Measurements from ENCODE around the gene KRTAP9-3.
"Not testable (repeated sequence)": the region's sequence is repeated elsewhere in the genome, so short reads cannot be mapped to it uniquely, and the experiment has no call there.

Gene KRTAP9-3, protein sequence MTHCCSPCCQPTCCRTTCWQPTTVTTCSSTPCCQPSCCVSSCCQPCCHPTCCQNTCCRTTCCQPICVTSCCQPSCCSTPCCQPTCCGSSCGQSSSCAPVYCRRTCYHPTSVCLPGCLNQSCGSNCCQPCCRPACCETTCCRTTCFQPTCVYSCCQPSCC

DNA sequence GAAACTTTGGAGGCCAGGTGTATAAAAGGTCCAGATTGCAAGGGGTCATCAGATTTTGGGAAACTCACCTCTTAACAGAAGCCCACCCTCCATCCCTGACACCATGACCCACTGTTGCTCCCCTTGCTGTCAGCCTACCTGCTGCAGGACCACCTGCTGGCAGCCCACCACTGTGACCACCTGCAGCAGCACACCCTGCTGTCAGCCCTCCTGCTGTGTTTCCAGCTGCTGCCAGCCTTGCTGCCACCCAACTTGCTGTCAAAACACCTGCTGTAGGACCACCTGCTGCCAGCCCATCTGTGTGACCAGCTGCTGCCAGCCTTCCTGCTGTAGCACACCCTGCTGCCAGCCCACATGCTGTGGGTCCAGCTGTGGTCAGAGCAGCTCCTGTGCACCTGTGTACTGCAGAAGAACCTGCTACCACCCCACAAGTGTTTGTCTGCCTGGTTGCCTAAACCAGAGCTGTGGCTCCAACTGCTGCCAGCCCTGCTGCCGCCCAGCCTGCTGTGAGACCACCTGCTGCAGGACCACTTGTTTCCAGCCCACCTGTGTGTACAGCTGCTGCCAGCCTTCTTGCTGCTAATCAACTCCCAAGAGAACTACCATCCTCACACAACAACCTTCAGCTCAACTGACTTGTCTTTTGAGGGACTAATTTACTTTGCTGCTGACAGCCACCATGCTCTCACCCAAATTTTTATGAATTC is at the start of gene KRTAP9-3:
Gene KRTAP9-3 (plus strand): TSS at position 51 of the 707 bp plus-strand sequence. CDS start 53 bp downstream, at position 104.
- not testable (repeated sequence) for DNase-seq

DNA sequence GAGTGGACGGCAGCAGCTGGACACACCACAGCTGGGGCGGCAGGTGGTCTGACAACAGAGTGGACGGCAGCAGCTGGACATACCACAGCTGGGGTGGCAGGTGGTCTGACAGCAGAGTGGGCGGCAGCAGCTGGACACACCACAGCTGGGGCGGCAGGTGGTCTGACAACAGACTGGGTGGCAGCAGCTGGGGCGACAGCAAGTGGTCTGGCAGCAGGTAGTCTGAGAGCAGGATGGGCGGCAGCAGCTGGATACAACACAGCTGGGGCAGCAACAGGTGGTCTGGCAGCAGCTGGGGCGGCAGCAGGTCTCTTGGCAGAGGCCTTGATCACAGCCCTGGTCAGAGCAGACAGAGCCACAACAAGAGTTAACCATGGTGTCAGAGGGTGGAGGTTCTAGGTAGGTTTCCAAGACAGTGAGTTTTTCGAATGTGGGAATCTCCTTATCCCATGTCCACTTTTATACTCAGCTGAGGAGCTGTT is 47.7 kb upstream of the KRTAP9-3 start, which contains the start of gene KRTAP4-1:
Gene KRTAP4-1 (minus strand): TSS at position 432 of the 482 bp plus-strand sequence. CDS start 57 bp downstream, at position 375.
- no peak for DNase-seq

DNA sequence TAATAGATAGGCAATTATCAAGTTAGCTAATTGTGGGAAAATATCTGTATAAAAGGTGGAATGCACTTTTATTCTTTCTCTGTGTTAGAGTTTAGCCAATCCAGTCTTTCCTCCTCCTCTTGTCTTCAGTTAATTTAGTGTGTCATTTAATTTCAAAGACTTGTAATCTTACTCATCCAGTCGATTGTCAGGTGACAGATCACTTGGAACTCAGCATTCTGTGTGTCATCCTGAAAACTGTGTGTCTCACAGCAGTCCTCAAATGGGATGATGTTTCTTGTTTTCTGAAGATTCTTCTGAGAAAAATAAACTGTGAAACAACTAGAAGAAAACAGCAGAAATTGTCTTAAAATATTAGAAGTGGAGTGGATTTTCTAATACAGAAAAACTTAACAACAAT is 47.2 kb upstream of the KRTAP9-3 start:
- DNase-seq = no peak

DNA sequence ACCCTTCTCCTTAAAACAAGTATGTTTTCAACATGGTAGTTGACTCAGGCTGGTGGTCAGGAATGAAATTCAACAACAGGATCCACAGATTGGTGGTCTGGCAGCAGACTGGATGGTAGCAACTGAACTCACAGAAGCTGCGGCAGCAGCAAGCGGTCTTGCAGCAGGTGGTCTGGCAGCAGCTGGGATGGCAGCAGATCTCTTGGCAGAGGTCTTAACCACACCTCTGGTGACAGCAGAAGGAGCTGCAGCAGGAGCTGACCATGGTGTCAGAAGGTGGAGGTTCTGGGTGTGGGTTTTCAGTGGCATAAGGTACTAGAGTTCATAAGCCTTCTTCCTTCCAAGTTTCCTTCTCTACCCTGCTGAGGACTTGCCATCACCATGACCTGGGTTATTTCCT is 45.4 kb upstream of the KRTAP9-3 start:
- DNase-seq = no peak

DNA sequence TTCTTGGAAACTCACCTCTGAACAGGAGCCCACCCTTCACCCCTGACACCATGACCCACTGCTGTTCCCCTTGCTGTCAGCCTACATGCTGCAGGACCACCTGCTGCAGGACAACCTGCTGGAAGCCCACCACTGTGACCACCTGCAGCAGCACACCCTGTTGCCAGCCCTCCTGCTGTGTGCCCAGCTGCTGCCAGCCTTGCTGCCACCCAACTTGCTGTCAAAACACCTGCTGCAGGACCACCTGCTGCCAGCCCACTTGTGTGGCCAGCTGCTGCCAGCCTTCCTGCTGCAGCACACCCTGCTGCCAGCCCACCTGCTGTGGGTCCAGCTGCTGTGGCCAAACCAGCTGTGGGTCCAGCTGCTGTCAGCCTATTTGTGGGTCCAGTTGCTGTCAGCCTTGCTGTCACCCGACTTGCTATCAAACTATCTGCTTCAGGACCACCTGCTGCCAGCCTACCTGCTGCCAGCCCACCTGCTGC is 42.4 kb upstream of the KRTAP9-3 start, which contains the start of gene KRTAP9-1:
Gene KRTAP9-1 (plus strand): TSS at position 51 of the 482 bp plus-strand sequence. CDS start 0 bp downstream, at position 51.
- DNase-seq = not testable (repeated sequence)

DNA sequence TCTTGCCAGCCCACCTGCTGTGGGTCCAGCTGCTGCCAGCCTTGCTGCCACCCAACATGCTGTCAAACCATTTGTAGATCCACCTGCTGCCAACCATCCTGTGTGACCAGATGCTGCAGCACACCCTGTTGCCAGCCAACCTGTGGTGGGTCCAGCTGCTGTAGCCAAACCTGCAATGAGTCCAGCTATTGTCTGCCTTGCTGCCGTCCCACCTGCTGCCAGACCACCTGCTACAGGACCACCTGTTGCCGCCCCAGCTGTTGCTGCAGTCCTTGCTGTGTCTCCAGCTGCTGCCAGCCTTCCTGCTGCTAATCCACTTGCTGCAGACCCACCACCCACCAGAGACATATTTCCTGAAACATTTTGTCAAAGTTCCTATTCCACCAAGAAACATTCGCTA is 41.9 kb upstream of the KRTAP9-3 start:
- DNase-seq = no peak

DNA sequence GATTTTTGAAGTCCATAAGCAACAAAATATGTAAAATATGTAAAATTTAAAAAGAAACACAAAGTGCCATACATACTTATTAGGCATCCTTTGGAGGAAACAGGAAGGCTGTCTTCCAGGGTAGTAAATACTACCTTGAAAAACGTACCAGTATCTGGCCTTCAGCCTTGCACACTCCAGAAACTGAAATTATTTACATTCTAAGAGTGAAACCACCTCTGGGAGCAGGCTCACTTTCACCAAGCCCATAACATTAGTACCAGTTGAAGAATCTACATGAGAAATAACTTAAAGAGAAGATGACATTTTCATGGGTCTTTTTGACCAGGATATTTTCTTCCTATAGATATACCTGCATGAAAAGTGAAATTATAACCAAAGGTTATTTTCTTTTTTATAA is 36.2 kb upstream of the KRTAP9-3 start:
- DNase-seq = no peak

DNA sequence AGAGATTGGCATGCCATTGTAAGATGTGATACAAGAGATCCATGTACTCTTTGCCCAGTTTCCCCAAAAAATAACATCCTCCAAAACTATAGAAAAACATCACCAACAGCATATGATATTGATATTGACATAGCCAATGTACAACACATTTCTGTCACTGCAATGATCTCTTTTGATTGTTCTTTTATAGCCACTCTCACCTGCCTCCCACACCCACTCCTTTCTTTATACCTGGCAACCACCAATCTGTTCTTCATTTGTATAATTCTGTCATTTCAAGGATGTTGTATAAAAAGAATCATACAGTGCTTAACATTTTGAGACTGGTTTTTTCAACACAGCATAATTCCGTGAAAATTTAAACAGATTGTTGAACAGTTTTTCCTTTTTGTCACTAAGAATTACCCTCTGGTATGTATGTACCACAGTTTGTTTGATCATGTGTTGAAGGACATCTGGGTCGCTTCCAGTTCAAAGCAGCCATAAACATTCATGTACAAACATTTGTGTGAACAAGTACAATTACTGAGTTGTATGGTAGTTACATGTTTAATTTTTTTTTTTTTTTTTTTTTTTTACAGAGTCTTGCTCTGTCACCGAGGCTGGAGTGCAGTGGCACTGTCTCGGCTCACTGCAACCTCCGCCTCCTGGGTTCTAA is 32.7 kb upstream of the KRTAP9-3 start:
- DNase-seq = no peak

DNA sequence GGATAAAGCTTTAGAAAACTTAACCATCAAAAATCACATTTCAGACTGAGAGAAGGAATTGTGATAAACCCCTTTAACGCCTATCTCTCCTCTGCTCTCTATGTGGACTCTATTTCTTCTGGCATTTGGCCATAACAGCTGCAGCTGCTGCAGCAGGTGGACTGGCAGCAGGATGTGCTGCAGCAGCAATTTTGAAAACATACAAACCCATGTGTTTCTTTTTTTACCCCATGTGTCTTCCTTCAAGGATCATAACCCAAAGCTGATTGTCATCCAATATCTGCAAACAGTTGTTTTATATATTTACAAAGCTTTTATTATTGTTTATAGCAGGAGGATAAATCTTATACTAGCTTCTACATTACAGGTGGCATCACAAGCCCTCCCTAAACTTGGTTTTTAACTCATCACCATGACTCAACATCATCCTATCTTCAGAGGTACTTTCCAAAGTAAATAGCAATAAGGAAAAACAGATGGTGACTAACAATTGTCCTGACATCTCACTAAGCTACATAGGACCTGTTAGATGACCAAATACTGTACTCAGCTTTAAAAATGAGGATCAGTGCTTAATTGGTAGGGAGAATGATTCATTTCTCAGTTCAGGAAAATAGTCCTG is 20.3 kb upstream of the KRTAP9-3 start:
- no peak for DNase-seq

DNA sequence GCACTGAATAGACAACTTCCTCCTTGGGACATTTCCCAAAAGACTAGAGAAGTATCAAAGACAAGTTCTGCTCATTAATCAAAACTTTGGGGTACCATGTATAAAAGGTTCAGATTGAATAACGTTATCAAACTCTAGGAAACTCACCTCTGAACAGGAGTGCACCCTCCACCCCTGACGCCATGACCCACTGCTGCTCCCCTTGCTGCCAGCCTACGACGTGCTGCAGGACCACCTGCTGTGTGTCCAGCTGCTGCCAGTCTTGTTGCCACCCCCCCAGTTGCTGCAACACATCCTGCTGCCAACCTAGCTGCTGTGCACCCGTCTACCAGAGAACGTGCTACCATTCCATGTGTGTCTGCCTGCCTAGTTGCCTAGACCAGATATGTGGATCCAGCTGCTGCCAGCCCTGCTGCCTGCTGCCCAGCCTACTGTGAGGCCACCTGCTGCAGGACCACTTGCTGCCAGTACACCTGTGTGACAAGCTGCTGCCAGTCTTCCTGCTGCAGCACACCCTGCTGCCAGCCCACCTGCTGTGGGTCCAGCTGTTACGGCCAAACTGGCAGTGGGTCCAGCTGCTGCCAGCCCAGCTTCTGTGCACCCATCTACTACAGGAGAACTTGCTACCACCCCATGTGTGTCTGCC is 19.6 kb upstream of the KRTAP9-3 start:
- DNase-seq = no peak

DNA sequence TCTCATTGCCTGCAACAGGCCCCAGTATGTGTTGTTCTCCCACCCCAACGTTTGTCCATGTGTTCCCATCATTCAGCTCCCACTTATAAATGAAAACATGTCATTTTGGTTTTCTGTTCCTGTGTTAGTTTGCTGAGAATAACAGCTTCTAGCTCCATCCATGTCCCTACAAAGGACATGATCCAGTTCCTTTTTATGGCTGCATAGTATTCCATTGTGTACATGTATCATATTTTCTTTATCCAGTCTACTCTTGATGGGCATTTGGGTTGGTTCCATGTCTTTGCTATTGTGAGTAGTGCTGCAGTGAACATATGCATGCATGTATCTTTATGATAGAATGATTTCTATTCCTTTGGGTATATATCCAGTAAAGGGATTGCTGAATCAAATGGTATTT is 16.6 kb upstream of the KRTAP9-3 start:
- DNase-seq = no peak

DNA sequence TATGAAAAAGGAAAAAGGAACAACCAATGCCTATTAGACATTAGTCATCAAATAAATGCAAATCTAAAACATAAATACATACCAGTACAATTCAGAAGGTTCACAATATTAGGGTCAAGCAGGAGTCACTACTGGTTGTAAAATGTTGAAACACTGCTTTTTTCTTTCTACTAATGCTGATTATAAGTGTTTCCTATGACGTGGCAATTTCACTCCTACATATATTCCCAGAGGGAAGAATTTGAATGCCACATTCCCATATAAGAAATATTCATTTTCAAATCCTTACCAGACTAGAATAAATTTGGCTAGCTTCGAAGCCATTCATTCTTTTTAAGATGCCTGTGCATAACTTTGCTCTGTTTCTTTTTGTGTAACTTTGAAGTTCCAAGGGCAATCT is 8.4 kb upstream of the KRTAP9-3 start:
- DNase-seq = no peak

DNA sequence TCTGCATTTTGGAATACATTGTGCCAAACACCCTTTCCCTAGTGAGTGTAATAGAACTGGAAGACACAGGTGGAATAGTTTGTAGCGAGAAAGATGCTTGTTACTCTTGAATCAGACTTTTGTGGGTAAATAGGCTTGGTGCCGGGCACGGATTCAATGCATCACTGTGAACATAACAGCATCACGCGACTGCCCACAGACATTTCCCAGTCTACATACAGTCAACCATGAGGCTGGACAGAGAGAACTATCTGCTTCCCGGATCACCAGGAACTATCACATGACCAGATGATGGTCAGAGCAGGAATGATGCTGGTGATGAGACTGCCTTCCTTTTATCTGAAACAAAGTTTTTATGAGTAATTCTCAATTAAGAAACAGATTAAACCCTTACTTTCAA is 6.2 kb upstream of the KRTAP9-3 start:
- no peak for DNase-seq

DNA sequence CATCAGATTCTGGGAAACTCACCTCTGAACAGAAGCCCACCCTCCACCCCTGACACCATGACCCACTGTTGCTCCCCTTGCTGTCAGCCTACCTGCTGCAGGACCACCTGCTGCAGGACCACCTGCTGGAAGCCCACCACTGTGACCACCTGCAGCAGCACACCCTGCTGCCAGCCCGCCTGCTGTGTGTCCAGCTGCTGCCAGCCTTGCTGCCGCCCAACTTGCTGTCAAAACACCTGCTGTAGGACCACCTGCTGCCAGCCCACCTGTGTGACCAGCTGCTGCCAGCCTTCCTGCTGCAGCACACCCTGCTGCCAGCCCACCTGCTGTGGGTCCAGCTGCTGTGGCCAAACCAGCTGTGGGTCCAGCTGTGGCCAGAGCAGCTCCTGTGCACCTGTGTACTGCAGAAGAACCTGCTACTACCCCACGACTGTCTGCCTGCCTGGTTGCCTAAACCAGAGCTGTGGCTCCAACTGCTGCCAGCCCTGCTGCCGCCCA is 5.6 kb upstream of the KRTAP9-3 start, which contains the start of gene KRTAP9-2:
Gene KRTAP9-2 (plus strand): TSS at position 51 of the 498 bp plus-strand sequence. CDS start 7 bp downstream, at position 58.
- not testable (repeated sequence) for DNase-seq

DNA sequence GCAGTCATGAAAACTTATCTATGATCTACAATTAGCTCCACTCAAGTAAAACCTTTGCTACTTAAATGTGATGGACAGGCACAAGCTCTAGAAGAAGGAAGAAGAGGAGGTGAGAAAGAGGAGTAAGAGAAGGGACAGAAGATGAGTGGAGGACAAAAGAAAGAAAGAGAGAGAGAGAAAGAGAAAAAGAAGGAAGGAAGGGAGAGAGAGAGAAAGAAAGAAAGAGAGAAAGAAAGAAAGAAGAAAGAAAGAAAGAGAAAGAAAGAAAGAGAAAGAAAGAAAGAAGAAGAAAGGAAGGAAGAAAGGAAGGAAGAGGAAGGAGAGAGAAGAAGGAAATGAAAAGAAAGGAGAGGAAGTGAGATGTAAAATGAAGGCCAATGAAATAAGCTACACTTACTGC is 2.2 kb upstream of the KRTAP9-3 start:
- DNase-seq = no peak

DNA sequence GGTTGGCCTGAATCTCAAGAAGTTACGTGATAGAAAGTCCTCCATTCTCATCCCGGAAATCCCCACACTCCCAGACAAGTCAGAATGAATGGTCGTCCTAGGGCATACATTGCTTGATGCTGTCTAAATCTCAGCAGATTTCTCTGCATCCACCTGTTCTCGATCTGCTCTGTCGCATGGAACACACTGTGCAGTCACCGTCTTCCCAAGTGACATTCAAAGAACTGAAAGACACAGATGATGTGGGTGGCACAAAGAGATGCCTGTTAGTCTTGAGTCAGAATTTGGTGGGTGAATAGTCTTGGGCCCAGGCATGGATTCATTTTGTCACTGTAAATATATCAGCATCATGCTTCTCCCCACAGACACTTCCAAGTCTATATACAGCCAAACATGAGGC is 518 bp upstream of the KRTAP9-3 start:
- DNase-seq = no peak

DNA sequence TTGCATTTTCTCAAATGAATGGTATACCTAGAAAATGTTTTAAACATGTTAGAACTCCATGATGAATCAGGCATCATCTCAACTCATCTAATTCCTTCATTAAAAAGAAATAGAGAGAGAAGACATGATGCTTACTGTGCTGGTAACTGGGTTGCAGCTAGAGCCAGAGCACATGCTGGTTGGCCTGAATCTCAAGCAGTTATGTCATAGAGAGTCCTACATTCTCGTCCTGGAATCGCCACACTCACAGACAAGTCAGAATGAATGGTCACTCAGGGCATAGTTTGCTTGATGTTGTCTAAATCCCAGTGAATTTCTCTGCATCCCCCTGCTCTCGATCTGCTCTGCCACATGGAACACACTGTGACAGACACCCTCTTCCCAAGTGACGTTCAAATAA is 4.9 kb downstream of the KRTAP9-3 start:
- DNase-seq = not testable (repeated sequence)

DNA sequence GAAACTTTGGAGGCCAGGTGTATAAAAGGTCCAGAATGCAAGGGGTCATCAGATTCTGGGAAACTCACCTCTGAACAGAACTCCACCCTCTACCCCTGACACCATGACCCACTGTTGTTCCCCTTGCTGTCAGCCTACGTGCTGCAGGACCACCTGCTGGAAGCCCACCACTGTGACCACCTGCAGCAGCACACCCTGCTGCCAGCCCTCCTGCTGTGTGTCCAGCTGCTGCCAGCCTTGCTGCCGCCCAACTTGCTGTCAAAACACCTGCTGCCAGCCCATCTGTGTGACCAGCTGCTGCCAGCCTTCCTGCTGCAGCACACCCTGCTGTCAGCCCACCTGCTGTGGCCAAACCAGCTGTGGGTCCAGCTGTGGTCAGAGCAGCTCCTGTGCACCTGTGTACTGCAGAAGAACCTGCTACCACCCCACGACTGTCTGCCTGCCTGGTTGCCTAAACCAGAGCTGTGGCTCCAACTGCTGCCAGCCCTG is 5.7 kb downstream of the KRTAP9-3 start, which contains the start of gene KRTAP9-8:
Gene KRTAP9-8 (plus strand): TSS at position 51 of the 489 bp plus-strand sequence. CDS start 53 bp downstream, at position 104.
- not testable (repeated sequence) for DNase-seq

DNA sequence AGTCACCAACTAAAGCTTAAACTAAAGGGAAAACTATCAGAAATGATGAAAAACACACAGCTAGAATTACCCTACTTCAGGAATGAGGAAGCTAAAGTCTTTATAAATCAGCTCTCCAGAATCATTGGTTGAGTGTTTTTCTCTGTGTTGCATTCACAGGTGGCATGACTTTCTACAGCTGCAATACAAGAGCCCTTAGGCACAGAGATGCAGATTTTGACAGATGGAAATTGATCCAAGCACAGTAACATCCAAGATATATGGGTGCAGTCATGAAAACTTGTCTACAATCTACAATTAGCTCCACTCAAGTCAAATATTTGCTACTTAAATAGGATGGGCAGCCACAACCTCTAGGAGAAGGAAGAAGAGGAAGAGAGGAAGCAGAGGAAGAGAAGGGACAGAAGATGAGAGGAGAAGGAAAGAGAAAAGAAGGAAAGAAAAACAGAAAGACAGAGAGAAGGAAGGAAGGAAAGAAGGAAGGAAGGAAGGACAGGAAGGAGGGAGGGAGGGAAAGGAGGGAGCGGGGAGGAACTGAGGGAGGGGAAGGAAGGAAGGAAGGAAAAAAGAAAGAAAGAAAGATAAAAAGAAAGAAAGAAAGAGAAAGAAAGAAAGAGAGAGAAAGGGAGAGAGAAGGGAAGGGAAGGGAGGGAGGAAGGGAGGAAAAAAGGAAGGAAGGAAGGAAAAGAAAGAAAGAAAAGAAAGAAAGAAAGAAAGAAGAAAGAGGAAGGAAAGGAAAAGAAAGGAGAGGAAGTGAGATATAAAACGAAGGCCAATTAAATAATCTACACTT is 14.9 kb downstream of the KRTAP9-3 start:
- DNase-seq = not testable (repeated sequence)

DNA sequence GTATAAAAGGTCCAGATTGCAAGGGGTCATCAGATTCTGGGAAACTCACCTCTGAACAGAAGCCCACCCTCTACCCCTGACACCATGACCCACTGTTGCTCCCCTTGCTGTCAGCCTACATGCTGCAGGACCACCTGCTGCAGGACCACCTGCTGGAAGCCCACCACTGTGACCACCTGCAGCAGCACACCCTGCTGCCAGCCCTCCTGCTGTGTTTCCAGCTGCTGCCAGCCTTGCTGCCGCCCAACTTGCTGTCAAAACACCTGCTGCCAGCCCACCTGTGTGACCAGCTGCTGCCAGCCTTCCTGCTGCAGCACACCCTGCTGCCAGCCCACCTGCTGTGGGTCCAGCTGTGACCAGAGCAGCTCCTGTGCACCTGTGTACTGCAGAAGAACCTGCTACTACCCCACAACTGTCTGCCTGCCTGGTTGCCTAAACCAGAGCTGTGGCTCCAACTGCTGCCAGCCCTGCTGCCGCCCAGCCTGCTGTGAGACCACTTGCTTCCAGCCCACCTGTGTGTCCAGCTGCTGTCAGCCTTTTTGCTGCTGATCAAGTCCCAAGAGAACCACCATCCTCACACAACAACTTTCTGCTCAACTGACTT is 17.5 kb downstream of the KRTAP9-3 start, which contains the start of gene KRTAP9-4:
Gene KRTAP9-4 (plus strand): TSS at position 51 of the 604 bp plus-strand sequence. CDS start 34 bp downstream, at position 85.
- DNase-seq = not testable (repeated sequence)
